Ovary (tissue), 9 donors: ENCODE data around the gene USP10. TPM values are rescaled to one million over a fixed set of nuclear protein-coding genes. Genes with fewer than 3 reads are reported as not detected.
A peak's percentile ranks its signal among the peaks of the same experiment; 100 is the strongest.
"Not testable (repeated sequence)": the region's sequence is repeated elsewhere in the genome, so short reads cannot be mapped to it uniquely, and the experiment has no call there.

Source experiments
- DNase-seq, 5 donors: peaks; one replicate each; pipeline ENCODE4 v3.0.0-alpha.2; 2019 to 2020
- H3K27ac ChIP-seq, 2 donors: fragments of 200-600 bp; one replicate each; pipeline versions ENCODE4 v1.5.1 to v1.8.0; 2019 to 2022
- H3K27me3 ChIP-seq: fragments of 200-600 bp; one replicate; pipeline ENCODE4 v1.8.0; 2022
- H3K36me3 ChIP-seq: fragments of 200-600 bp; sonication (generic); one replicate; pipeline ENCODE4 v1.5.1; 2019
- H3K4me1 ChIP-seq: one replicate; pipeline ENCODE4 v1.8.1; 2013; ENCODE audit warnings: mild to moderate bottlenecking, moderate library complexity; ENCODE audit not compliant: insufficient read depth
- H3K4me3 ChIP-seq: fragments of 200-600 bp; sonication (generic); one replicate; pipeline ENCODE4 v1.5.1; 2017
- H3K9me3 ChIP-seq, 2 donors: fragments of 200-600 bp in 1 of 2; sonication (generic) in 1 of 2; one replicate each; pipeline versions ENCODE4 v1.5.1 to v1.8.1; 2013 to 2019; ENCODE audit warnings: mild to moderate bottlenecking in 1 of 2, moderate library complexity in 1 of 2
- CTCF ChIP-seq, 3 donors: fragments of 450-650 bp in 2 of 3; fragments of 200-600 bp in 1 of 3; IDR thresholded peaks; one replicate each; pipeline versions ENCODE4 v1.5.1 to v1.8.0; 2016 to 2022; ENCODE audit warnings: antibody characterized with exemption in 3 of 3, mild to moderate bottlenecking in 1 of 3
- EP300 ChIP-seq: sonication (generic); formaldehyde crosslinking; IDR thresholded peaks from one replicate; pipeline ENCODE4 v1.6.1; 2017; ENCODE audit warnings: antibody characterized with exemption
- POLR2A ChIP-seq: fragments of 450-650 bp; IDR thresholded peaks from one replicate; pipeline ENCODE4 v1.6.1; 2017; ENCODE audit warnings: antibody characterized with exemption, mild to moderate bottlenecking, moderate library complexity
- WGBS, 3 donors: extraction: QIAGEN DNeasy Blood & Tissue Kit in 1 of 3; methylation state at CpG; one replicate each; pipeline versions ENCODE4 v1.1.5 to v1.1.7; 2013 to 2017; 5-methylcytosine and 5-hydroxymethylcytosine counted together
- intact Hi-C, 4 donors: fragments of 100-400 bp; cut with DNase I; formaldehyde crosslinking; loops; one replicate each; pipeline versions ENCODE4 v1.11.0 to v1.15.1; 2022 to 2023
- polyA plus RNA-seq, 2 donors: library from polyadenylated mRNA; stranded (reverse); fragments of 200-250 nt in 1 of 2; fragments of 350-450 nt in 1 of 2; fragmentation: Illumina TruSeq in 1 of 2; extraction: RNeasy Lipid Tissue Mini Kit (QIAGEN cat#74804) in 1 of 2; gene quantifications; one replicate each; pipeline ENCODE4 v1.2.3, GENCODE V29; 2013 to 2014
- total RNA-seq, 7 donors: library from RNA; depleted of rRNA in 2 of 7; stranded (reverse); fragments of >200 nt in 2 of 7; fragmentation: NEBNext Ultra II Directional in 3 of 7; extraction: Animal tissue kit (Norgen Biotek cat#: 25700) in 3 of 7; gene quantifications; one replicate each; pipeline versions ENCODE4 v1.1.0 to v1.2.4, GENCODE V29; 2016 to 2023
- donor health status: DM: no; HTN: no; CAD: no; lungs with moderate emphysema.
- donor health status: DM: no; HTN: no; CAD: no.
- donor health status: Bipolar disorder and iron deficiency.
- donor health status: DM: yes; HTN: yes; CAD: no.
- donor health status: DM: no; HTN: no; CAD: no.
- donor health status: DM: yes; HTN: yes; CAD: no.

Gene USP10
- total and polyA plus RNA-seq, 9 donors: 24.6 to 98.8 (median 71.4) TPM

GRCh38 chr16:84730406-84731106 lies 30.8 kb downstream of the USP10 start:
- no peaks in the 10 kb centered on the region for H3K27me3 ChIP-seq
- H3K27ac ChIP-seq: no peak overlapping the region
- TF ChIP-seq CTCF (IDR thresholded peaks at IDR 0.05) (no peak), EP300 (no peak)
- WGBS, 3 donors: 17 to 24% (median 22%) methylated on average over 9 of the region's 9 CpGs
- peaks cover 5% of the 10 kb centered on the region for H3K4me1 ChIP-seq
- no peaks in the 10 kb centered on the region for H3K36me3 ChIP-seq
- H3K9me3 ChIP-seq: no peaks in the 10 kb centered on the region
- DNase-seq: peak in 2 of 5 donors; percentile 35 to 52
- intact Hi-C loops: no loop called here
- H3K4me3 ChIP-seq: no peak overlapping the region

GRCh38 chr16:84732332-84732673 lies 32.5 kb downstream of the USP10 start:
- H3K4me1 ChIP-seq: not testable (repeated sequence)

GRCh38 chr16:84732674-84733352 lies 33.0 kb downstream of the USP10 start:
- Histone ChIP-seq H3K4me3 (no peak overlapping the region), H3K27ac (no peak overlapping the region), H3K4me1 (peaks cover 6% of the 10 kb centered on the region), H3K9me3 (no peaks in the 10 kb centered on the region), H3K36me3 (no peaks in the 10 kb centered on the region), H3K27me3 (no peaks in the 10 kb centered on the region)
- no peak for TF ChIP-seq CTCF (IDR thresholded peaks at IDR 0.05)
- TF ChIP-seq EP300: no peak
- no peak for TF ChIP-seq POLR2A
- WGBS, 3 donors: 82 to 84% (median 82%) methylated on average over 9 of the region's 9 CpGs
- intact Hi-C loops: no loop called here
- no peak for DNase-seq

More at GRCh38 chr16:84732332-84732673, 32.5 kb downstream of the USP10 start:
- H3K27me3 ChIP-seq, DNase-seq, H3K27ac ChIP-seq, intact Hi-C loops, H3K9me3 ChIP-seq, H3K36me3 ChIP-seq, H3K4me3 ChIP-seq: not testable (repeated sequence)
- 94 to 97% (median 96%) methylated on average over 13 of the region's 13 CpGs for WGBS, 3 donors

GRCh38 chr16:84735849-84736586 lies 36.2 kb downstream of the USP10 start:
- H3K4me1 ChIP-seq: peaks cover 7% of the 10 kb centered on the region
- 64 to 72% (median 67%) methylated on average over 17 of the region's 17 CpGs for WGBS, 3 donors
- no peak overlapping the region for H3K4me3 ChIP-seq
- no peak overlapping the region for H3K27ac ChIP-seq
- H3K27me3 ChIP-seq: no peaks in the 10 kb centered on the region
- no peaks in the 10 kb centered on the region for H3K36me3 ChIP-seq
- DNase-seq: peak in 1 of 5 donors; percentile 50
- intact Hi-C loops: no loop called here
- no peaks in the 10 kb centered on the region for H3K9me3 ChIP-seq
- TF ChIP-seq CTCF (IDR thresholded peaks at IDR 0.05): no peak
- no peak for TF ChIP-seq POLR2A
- no peak for TF ChIP-seq EP300
